Inflammatory macrophage treated with lipopolysaccharide for 1 hour (primary cell): ENCODE data around the gene BOC.
A peak's percentile ranks its signal among the peaks of the same experiment; 100 is the strongest.

Source experiments
- DNase-seq, 2 donors: peaks; one replicate each; pipeline ENCODE4 v3.0.0-alpha.2; 2020 to 2022

The BOC gene

GRCh38 chr3:113271189-113271588, 59.8 kb downstream of the BOC start:
- DNase-seq: no peak

GRCh38 chr3:113271594-113272384, 60.4 kb downstream of the BOC start:
- no peak for DNase-seq

- no peak for DNase-seq
Measured at GRCh38 chr3:113272385-113272779, 61.0 kb downstream of the BOC start.

- no peak for DNase-seq
Measured at GRCh38 chr3:113273011-113273410, 61.7 kb downstream of the BOC start.

GRCh38 chr3:113273604-113274378, 62.4 kb downstream of the BOC start:
- no peak for DNase-seq

GRCh38 chr3:113274425-113275257, 63.3 kb downstream of the BOC start:
- no peak for DNase-seq

- DNase-seq: no peak
Measured at GRCh38 chr3:113275258-113275556, 63.9 kb downstream of the BOC start.

- DNase-seq: peak in 1 of 2 donors; percentile 13
Measured at GRCh38 chr3:113275583-113275928, 64.2 kb downstream of the BOC start.

GRCh38 chr3:113275929-113276750, 64.8 kb downstream of the BOC start:
- DNase-seq: peak; percentile 79 to 85

GRCh38 chr3:113276751-113277080, 65.4 kb downstream of the BOC start:
- DNase-seq: no peak

GRCh38 chr3:113277414-113277813, 66.1 kb downstream of the BOC start:
- no peak for DNase-seq

GRCh38 chr3:113277941-113278598, 66.7 kb downstream of the BOC start:
- DNase-seq: no peak

- DNase-seq: no peak
Measured at GRCh38 chr3:113278599-113278955, 67.2 kb downstream of the BOC start.

- DNase-seq: no peak
Measured at GRCh38 chr3:113279686-113280085, 68.3 kb downstream of the BOC start.

- DNase-seq: no peak
Measured at GRCh38 chr3:113283306-113283705, 71.9 kb downstream of the BOC start.

- no peak for DNase-seq
Measured at GRCh38 chr3:113284453-113285050, 73.2 kb downstream of the BOC start.

GRCh38 chr3:113285226-113285625, 73.9 kb downstream of the BOC start:
- no peak for DNase-seq

GRCh38 chr3:113285741-113286140, 74.4 kb downstream of the BOC start:
- no peak for DNase-seq

GRCh38 chr3:113286524-113286923, 75.2 kb downstream of the BOC start:
- DNase-seq: no peak

GRCh38 chr3:113287111-113287802, 75.9 kb downstream of the BOC start:
- peak in 1 of 2 donors; percentile 11 for DNase-seq
